Osteoblast (primary cell): ENCODE results near the gene ENO3. TPM values are rescaled to one million over a fixed set of nuclear protein-coding genes. Genes with fewer than 3 reads are reported as not detected.

Source experiments
- DNase-seq: peaks from one replicate; pipeline ENCODE4 v3.0.0; 2011; ENCODE audit warnings: low spot score, mixed read lengths; ENCODE audit not compliant: insufficient read length; ENCODE audit errors: missing footprints
- H2AFZ ChIP-seq: 2 replicates; pipeline ENCODE4 v1.6.0; 2011; ENCODE audit warnings: mild to moderate bottlenecking, low read length
- H3K27ac ChIP-seq: 2 replicates; pipeline ENCODE4 v1.5.1; 2011; ENCODE audit warnings: mild to moderate bottlenecking, low read depth, low read length, moderate library complexity
- H3K27me3 ChIP-seq: 2 replicates; pipeline ENCODE4 v1.6.0; 2012; ENCODE audit warnings: mild to moderate bottlenecking, control low read depth, inconsistent platforms, low read length, moderate library complexity; ENCODE audit not compliant: insufficient read depth
- H3K36me3 ChIP-seq: 2 replicates; pipeline ENCODE4 v1.5.1; 2011; ENCODE audit warnings: mild to moderate bottlenecking, low read length, control low read depth, moderate library complexity; ENCODE audit not compliant: insufficient read depth
- H3K4me1 ChIP-seq: 2 replicates; pipeline ENCODE4 v1.5.1; 2011; ENCODE audit warnings: mild to moderate bottlenecking, low read length, control low read depth, moderate library complexity; ENCODE audit not compliant: insufficient read depth
- H3K4me2 ChIP-seq: 2 replicates; pipeline ENCODE4 v1.6.0; 2011; ENCODE audit warnings: mild to moderate bottlenecking, low read length; ENCODE audit not compliant: insufficient read depth
- H3K4me3 ChIP-seq: fragments of 200-600 bp; sonication (generic); 3 replicates; pipeline ENCODE4 v1.5.1; 2012; ENCODE audit warnings: mild to moderate bottlenecking, low read length, inconsistent platforms; ENCODE audit not compliant: insufficient read depth
- H3K79me2 ChIP-seq: 2 replicates; pipeline ENCODE4 v1.6.0; 2012; ENCODE audit warnings: mild to moderate bottlenecking, low read length, control low read depth, inconsistent platforms; ENCODE audit not compliant: insufficient read depth
- H3K9me3 ChIP-seq: 2 replicates; pipeline ENCODE4 v1.5.1; 2011; ENCODE audit warnings: low read depth, low read length, control low read depth
- H4K20me1 ChIP-seq: 2 replicates; pipeline ENCODE4 v1.6.0; 2012; ENCODE audit warnings: mild to moderate bottlenecking, low read length, control low read depth; ENCODE audit not compliant: insufficient read depth
- CTCF ChIP-seq: IDR thresholded peaks from 2 replicates; pipeline ENCODE4 v1.5.1; 2011; ENCODE audit warnings: mild to moderate bottlenecking, low read depth, low read length, moderate library complexity; ENCODE audit errors: extremely low read depth
- total RNA-seq: library from RNA; depleted of rRNA; stranded (reverse); fragments of >200 nt; gene quantifications from 2 replicates; pipeline ENCODE4 v1.2.3, GENCODE V29; 2012

ENO3 gene
- total RNA-seq, 1 donor = 2.9 TPM

DNA sequence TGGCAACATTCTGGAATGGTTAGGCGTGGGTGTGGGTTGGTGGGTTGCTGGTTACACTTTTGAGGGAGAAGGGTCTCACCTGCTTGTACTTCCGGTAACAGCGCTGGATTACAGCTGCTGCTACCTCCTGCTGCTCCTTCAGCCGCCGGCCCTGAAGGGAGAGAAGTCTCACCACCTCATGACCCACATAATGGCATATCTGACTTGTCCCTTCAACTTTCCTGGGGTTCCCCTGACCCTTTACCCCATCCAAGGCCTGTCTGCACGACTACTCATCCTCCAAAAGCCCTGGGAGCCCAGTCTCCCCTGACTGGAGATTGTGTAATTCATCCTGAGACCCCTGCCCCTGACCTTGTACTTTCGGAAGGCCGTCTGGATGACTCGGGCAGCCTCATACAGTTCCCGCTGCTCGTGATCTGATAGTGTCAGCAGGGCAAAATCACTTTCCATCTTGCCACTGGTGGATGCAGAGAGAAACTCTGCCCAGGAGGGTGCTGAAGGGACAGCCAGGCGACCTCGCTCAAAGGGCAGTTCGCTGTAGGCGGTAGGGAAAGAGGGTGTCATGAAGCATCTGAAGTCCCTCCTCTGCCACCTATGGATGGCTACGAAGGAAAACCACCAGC lies 18.7 kb downstream of the ENO3 start:
- Histone ChIP-seq H3K27ac (peak overlapping the region; percentile 96), H2AFZ (no peak overlapping the region), H4K20me1 (no peaks in the 10 kb centered on the region), H3K36me3 (peaks cover 38% of the 10 kb centered on the region), H3K79me2 (peaks cover 17% of the 10 kb centered on the region), H3K9me3 (no peaks in the 10 kb centered on the region), H3K27me3 (no peaks in the 10 kb centered on the region), H3K4me2 (peak overlapping the region; percentile 90), H3K4me3 (peak overlapping the region; percentile 89), H3K4me1 (peaks cover 34% of the 10 kb centered on the region)
- peak; percentile 92 for DNase-seq
- TF ChIP-seq CTCF = no peak

- H3K27ac ChIP-seq = peak overlapping the region; percentile 96
- no peak for TF ChIP-seq CTCF
- H3K4me2 ChIP-seq = no peak overlapping the region
Observed at GRCh38 chr17:4970273-4970672, 19.4 kb downstream of the ENO3 start.

DNA sequence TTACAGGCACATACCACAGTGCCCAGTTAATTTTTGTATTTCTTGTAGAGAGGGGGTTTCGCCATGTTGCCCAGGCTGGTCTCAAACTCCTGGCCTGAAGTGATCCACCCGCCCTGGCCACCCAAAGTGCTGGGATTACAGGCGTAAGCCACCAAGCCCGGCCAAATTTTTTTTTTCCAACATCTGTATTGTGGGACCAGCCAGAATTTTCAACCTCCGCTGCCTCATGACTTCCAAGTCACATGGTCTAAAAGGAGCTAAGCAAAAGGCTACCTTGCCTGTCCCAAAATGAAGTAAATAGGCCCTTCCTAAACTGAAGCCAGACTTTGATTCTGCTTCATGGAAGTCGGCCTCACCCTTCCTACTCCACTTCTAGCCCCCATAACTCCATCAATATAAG lies 20.9 kb downstream of the ENO3 start:
- Histone ChIP-seq H3K27me3 (no peaks in the 10 kb centered on the region), H3K79me2 (peaks cover 11% of the 10 kb centered on the region), H3K4me3 (no peak overlapping the region), H3K9me3 (no peaks in the 10 kb centered on the region), H4K20me1 (no peaks in the 10 kb centered on the region), H3K4me1 (peaks cover 26% of the 10 kb centered on the region), H2AFZ (no peak overlapping the region), H3K27ac (peak overlapping the region; percentile 23), H3K4me2 (no peak overlapping the region), H3K36me3 (peaks cover 51% of the 10 kb centered on the region)
- DNase-seq = no peak
- no peak for TF ChIP-seq CTCF

More at GRCh38 chr17:4970273-4970672, 19.4 kb downstream of the ENO3 start:
- Histone ChIP-seq H3K36me3 (peaks cover 38% of the 10 kb centered on the region), H3K9me3 (no peaks in the 10 kb centered on the region), H3K79me2 (peaks cover 14% of the 10 kb centered on the region), H3K27me3 (no peaks in the 10 kb centered on the region), H4K20me1 (no peaks in the 10 kb centered on the region), H2AFZ (no peak overlapping the region), H3K4me1 (peaks cover 34% of the 10 kb centered on the region), H3K4me3 (no peak overlapping the region)
- DNase-seq = no peak

DNA sequence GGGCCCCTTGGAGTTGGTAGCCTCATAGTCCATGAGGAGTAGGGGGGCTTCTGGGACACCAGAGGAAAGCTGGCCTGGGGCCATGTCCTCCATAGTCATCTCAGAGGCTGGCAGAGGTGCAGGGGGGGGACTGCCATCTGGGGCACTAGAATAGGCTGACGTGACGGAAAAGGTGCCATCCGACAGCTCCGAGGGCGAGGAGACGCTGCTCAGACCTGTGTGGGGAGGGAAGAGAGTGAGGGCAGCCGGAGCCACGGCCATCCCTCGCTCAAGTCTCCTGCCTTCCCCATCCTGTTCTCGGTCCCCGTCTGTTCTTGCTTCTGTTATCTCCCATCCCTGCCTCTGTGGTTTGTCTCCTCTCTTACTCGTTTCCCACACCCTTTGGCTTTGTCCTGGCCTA lies 21.4 kb downstream of the ENO3 start:
- no peak overlapping the region for H3K4me2 ChIP-seq
- no peaks in the 10 kb centered on the region for H3K27me3 ChIP-seq
- no peaks in the 10 kb centered on the region for H4K20me1 ChIP-seq
- no peak for DNase-seq
- H3K4me1 ChIP-seq = peaks cover 25% of the 10 kb centered on the region
- H3K36me3 ChIP-seq = peaks cover 56% of the 10 kb centered on the region
- no peak for TF ChIP-seq CTCF
- H3K9me3 ChIP-seq = no peaks in the 10 kb centered on the region
- no peak overlapping the region for H3K4me3 ChIP-seq
- H3K27ac ChIP-seq = no peak overlapping the region
- no peak overlapping the region for H2AFZ ChIP-seq
- H3K79me2 ChIP-seq = peaks cover 11% of the 10 kb centered on the region
